Caco-2 (cell line): ENCODE results near the gene HSD17B4. TPM values are rescaled to one million over a fixed set of nuclear protein-coding genes. Genes with fewer than 3 reads are reported as not detected.
"Not testable (repeated sequence)": the region's sequence is repeated elsewhere in the genome, so short reads cannot be mapped to it uniquely, and the experiment has no call there.

ENCODE experiments used
- BruUV-seq: library from RNA; stranded (reverse); fragments of 400-500 nt; replicated peaks from 2 replicates; lab custom pipeline; 2021; lab: Mats Ljungman, UMichigan
- CTCF ChIA-PET: fragments of 300-600 bp; sonication (Branson Sonifier 250); formaldehyde crosslinking; loops from one replicate; lab custom pipeline; 2022; ENCODE audit warnings: antibody characterized with exemption; lab: Charles Lee
- POLR2A ChIA-PET: fragments of 300-600 bp; sonication (Branson Sonifier 250); formaldehyde crosslinking; loops from one replicate; lab custom pipeline; 2022; ENCODE audit warnings: antibody characterized with exemption; lab: Charles Lee
- DNase-seq, 2 experiments: peaks; one replicate each; pipeline versions ENCODE4 v3.0.0 to v3.0.0-alpha.2; 2020 to 2022
- H3K27me3 ChIP-seq: replicated peaks from 2 replicates; pipeline ENCODE4 v1.6.0; 2011; ENCODE audit warnings: low read length; ENCODE audit not compliant: control insufficient read depth, insufficient read depth
- H3K36me3 ChIP-seq: 2 replicates; pipeline ENCODE4 v1.5.1; 2011; ENCODE audit warnings: low read length; ENCODE audit not compliant: control insufficient read depth, insufficient read depth
- H3K4me1 ChIP-seq: fragments of 250-450 bp; sonication (Bioruptor Pico); 2 replicates; pipeline ENCODE4 v1.5.1; 2020; ENCODE audit warnings: mild to moderate bottlenecking
- H3K4me3 ChIP-seq: 2 replicates; pipeline ENCODE4 v1.5.1; 2011; ENCODE audit warnings: low read depth, mild to moderate bottlenecking, control low read depth, low read length
- H3K9me3 ChIP-seq: fragments of 250-450 bp; sonication (Bioruptor Pico); 2 replicates; pipeline ENCODE4 v1.5.1; 2020; ENCODE audit warnings: mild to moderate bottlenecking, moderate library complexity
- H3K27ac Mint-ChIP-seq: one replicate; pipeline ENCODE4 v1.8.0; 2022; ENCODE audit warnings: mixed read lengths; ENCODE audit not compliant: unreplicated experiment
- H3K27me3 Mint-ChIP-seq: one replicate; pipeline ENCODE4 v1.8.0; 2022; ENCODE audit warnings: mixed read lengths; ENCODE audit not compliant: insufficient read depth, unreplicated experiment
- H3K36me3 Mint-ChIP-seq: one replicate; pipeline ENCODE4 v1.8.0; 2022; ENCODE audit warnings: mild to moderate bottlenecking, mixed read lengths; ENCODE audit not compliant: insufficient read depth, unreplicated experiment
- H3K4me1 Mint-ChIP-seq: one replicate; pipeline ENCODE4 v1.8.0; 2022; ENCODE audit warnings: low read depth, mixed read lengths; ENCODE audit not compliant: unreplicated experiment
- H3K4me3 Mint-ChIP-seq: one replicate; pipeline ENCODE4 v1.8.0; 2022; ENCODE audit warnings: mild to moderate bottlenecking, moderate library complexity, mixed read lengths; ENCODE audit not compliant: unreplicated experiment
- H3K9me3 Mint-ChIP-seq: one replicate; pipeline ENCODE4 v1.8.0; 2022; ENCODE audit warnings: mixed read lengths; ENCODE audit not compliant: unreplicated experiment
- CTCF ChIP-seq, 2 experiments: fragments of 200-600 bp in 1 of 2; IDR thresholded peaks; 1 replicate in 1 of 2; 2 replicates in 1 of 2; pipeline versions ENCODE4 v1.5.1 to v1.8.0; 2011 to 2022; ENCODE audit warnings: antibody characterized with exemption in 1 of 2, control low read depth in 1 of 2, inconsistent platforms in 1 of 2, low read depth in 1 of 2, low read length in 1 of 2, mild to moderate bottlenecking in 1 of 2, moderate library complexity in 1 of 2; ENCODE audit not compliant: insufficient read depth in 1 of 2, severe bottlenecking in 1 of 2, unreplicated experiment in 1 of 2
- intact Hi-C: fragments of 100-400 bp; cut with micrococcal nuclease; formaldehyde crosslinking; loops from one replicate; pipeline ENCODE4 v1.10.0; 2022; ENCODE audit not compliant: unreplicated experiment
- total RNA-seq: library from RNA; stranded (reverse); gene quantifications from 2 replicates; pipeline ENCODE4 v1.2.3, GENCODE V29; 2022

Gene HSD17B4
- total RNA-seq, 1 experiment from 2014 or later: 172 TPM

GRCh38 chr5:119444643-119445042, 7.7 kb upstream of the HSD17B4 start:
- peaks cover 14% of the 10 kb centered on the region; the same call in 1 of the 2 replicates for H3K9me3 ChIP-seq
- BruUV-seq, H3K4me1 Mint-ChIP-seq, H3K27ac Mint-ChIP-seq, POLR2A ChIA-PET, H3K36me3 ChIP-seq, H3K27me3 ChIP-seq, DNase-seq, H3K27me3 Mint-ChIP-seq, intact Hi-C loops, H3K4me1 ChIP-seq, H3K4me3 ChIP-seq, H3K4me3 Mint-ChIP-seq, H3K36me3 Mint-ChIP-seq, CTCF ChIA-PET: not testable (repeated sequence)
- peaks cover 20% of the 10 kb centered on the region for H3K9me3 Mint-ChIP-seq

GRCh38 chr5:119445544-119445943, 6.8 kb upstream of the HSD17B4 start:
- DNase-seq: no peak
- Histone ChIP-seq H3K4me1 (no peaks in the 10 kb centered on the region), H3K9me3 (peaks cover 14% of the 10 kb centered on the region; the same call in 1 of the 2 replicates), H3K36me3 (no peaks in the 10 kb centered on the region), H3K27me3 (no peaks in the 10 kb centered on the region), H3K4me3 (no peak overlapping the region)
- TF ChIP-seq CTCF (IDR thresholded peaks at IDR 0.05; ENCODE audit: insufficient read depth in 1 of 2, low read depth in 1 of 2, low read length in 1 of 2, severe bottlenecking in 1 of 2, unreplicated experiment in 1 of 2): no peak
- intact Hi-C loops: no loop called here
- Mint-ChIP-seq H3K36me3 (no peaks in the 10 kb centered on the region), H3K4me1 (no peaks in the 10 kb centered on the region), H3K9me3 (peaks cover 18% of the 10 kb centered on the region), H3K4me3 (no peak overlapping the region), H3K27ac (no peak overlapping the region), H3K27me3 (peaks cover 3% of the 10 kb centered on the region)
- POLR2A ChIA-PET: no interaction called here
- no TSS peak for BruUV-seq
- CTCF ChIA-PET: no interaction called here

- Mint-ChIP-seq H3K4me3 (no peak overlapping the region), H3K27ac (no peak overlapping the region), H3K27me3 (no peaks in the 10 kb centered on the region), H3K9me3 (peaks cover 21% of the 10 kb centered on the region), H3K4me1 (peaks cover 7% of the 10 kb centered on the region), H3K36me3 (peaks cover 17% of the 10 kb centered on the region)
- no peak for TF ChIP-seq CTCF (IDR thresholded peaks at IDR 0.05; ENCODE audit: insufficient read depth in 1 of 2, low read depth in 1 of 2, low read length in 1 of 2, severe bottlenecking in 1 of 2, unreplicated experiment in 1 of 2)
- intact Hi-C loops: no loop called here
- Histone ChIP-seq H3K36me3 (no peaks in the 10 kb centered on the region), H3K9me3 (peaks cover 11% of the 10 kb centered on the region), H3K27me3 (no peaks in the 10 kb centered on the region), H3K4me1 (peaks cover 12% of the 10 kb centered on the region), H3K4me3 (no peak overlapping the region)
- no TSS peak for BruUV-seq
- CTCF ChIA-PET: no interaction called here
- no peak for DNase-seq
- POLR2A ChIA-PET: no interaction called here
These were observed 2.4 kb upstream of the HSD17B4 start for GRCh38 chr5:119449882-119450281.

- H3K4me1 ChIP-seq: peaks cover 12% of the 10 kb centered on the region
- Mint-ChIP-seq H3K36me3 (peaks cover 17% of the 10 kb centered on the region), H3K4me3 (peak overlapping the region; percentile 15), H3K27ac (peak overlapping the region; percentile 13), H3K9me3 (peaks cover 21% of the 10 kb centered on the region)
- H3K4me1 Mint-ChIP-seq, POLR2A ChIA-PET, BruUV-seq, H3K4me3 ChIP-seq, CTCF ChIA-PET, H3K27me3 Mint-ChIP-seq, H3K36me3 ChIP-seq, DNase-seq, intact Hi-C loops, H3K27me3 ChIP-seq: not testable (repeated sequence)
- peaks cover 11% of the 10 kb centered on the region for H3K9me3 ChIP-seq
These were observed 1.7 kb upstream of the HSD17B4 start for GRCh38 chr5:119450627-119451026.
